DND-41 (cell line): ENCODE data around the gene ARTN.

Source experiments
- ATAC-seq: fragments of 200-7000 bp; cut with Tn5 transposase; 3 replicates; pipeline ENCODE4 v1.9.1; 2021; ENCODE audit warnings: low read depth; ENCODE audit not compliant: insufficient read depth
- DNase-seq: peaks from one replicate; pipeline ENCODE4 v3.0.0-alpha.2; 2020
- H2AFZ ChIP-seq: 2 replicates; pipeline ENCODE4 v1.6.0; 2012; ENCODE audit warnings: low read depth, low read length
- H3K27ac ChIP-seq: 2 replicates; pipeline ENCODE4 v1.5.1; 2012; ENCODE audit warnings: low read length, inconsistent platforms
- H3K27me3 ChIP-seq: fragments of 200-600 bp; sonication (generic); 2 replicates; pipeline ENCODE4 v1.6.0; 2012; ENCODE audit warnings: low read length, mild to moderate bottlenecking, inconsistent platforms; ENCODE audit not compliant: insufficient read depth, poor library complexity
- H3K36me3 ChIP-seq: 2 replicates; pipeline ENCODE4 v1.5.1; 2012; ENCODE audit warnings: low read length, inconsistent platforms; ENCODE audit not compliant: insufficient read depth
- H3K4me1 ChIP-seq: 2 replicates; pipeline ENCODE4 v1.5.1; 2012; ENCODE audit warnings: mild to moderate bottlenecking, low read length; ENCODE audit not compliant: insufficient read depth
- H3K4me2 ChIP-seq: 2 replicates; pipeline ENCODE4 v1.6.0; 2012; ENCODE audit warnings: mild to moderate bottlenecking, moderate library complexity, low read length, inconsistent platforms; ENCODE audit not compliant: insufficient read depth
- H3K4me3 ChIP-seq, 2 experiments: fragments of 200-600 bp in 1 of 2; shearing (Covaris generic) in 1 of 2; 2 replicates each; pipeline ENCODE4 v1.5.1; 2012 to 2016; ENCODE audit warnings: inconsistent platforms in 2 of 2, low read length in 2 of 2, mild to moderate bottlenecking in 2 of 2, low read depth in 1 of 2, moderate library complexity in 1 of 2
- H3K79me2 ChIP-seq: 2 replicates; pipeline ENCODE4 v1.6.0; 2012; ENCODE audit warnings: low read length, inconsistent platforms; ENCODE audit not compliant: insufficient read depth
- H3K9ac ChIP-seq: 2 replicates; pipeline ENCODE4 v1.6.0; 2012; ENCODE audit warnings: low read depth, mild to moderate bottlenecking, inconsistent platforms, low read length, moderate library complexity
- H3K9me3 ChIP-seq: 2 replicates; pipeline ENCODE4 v1.5.1; 2012; ENCODE audit warnings: low read length, moderate library complexity, mild to moderate bottlenecking, inconsistent platforms; ENCODE audit not compliant: insufficient read depth, severe bottlenecking
- H4K20me1 ChIP-seq: 2 replicates; pipeline ENCODE4 v1.6.0; 2012; ENCODE audit warnings: low read length; ENCODE audit not compliant: insufficient read depth
- CTCF ChIP-seq: IDR thresholded peaks from 2 replicates; pipeline ENCODE4 v1.5.1; 2012; ENCODE audit warnings: borderline replicate concordance, low read length, moderate library complexity, mild to moderate bottlenecking; ENCODE audit not compliant: poor library complexity, severe bottlenecking; ENCODE audit errors: extremely low read depth
- EZH2 ChIP-seq: IDR thresholded peaks from 3 replicates; pipeline ENCODE4 v1.6.1; 2012; ENCODE audit warnings: borderline replicate concordance, low read depth, mild to moderate bottlenecking, moderate library complexity, low read length, inconsistent platforms; ENCODE audit not compliant: severe bottlenecking

ARTN gene

GRCh38 chr1:43983253-43983899 is 49.8 kb downstream of the ARTN start:
- DNase-seq (no peak), ATAC-seq (no peak)
- H3K27me3 ChIP-seq: peaks cover 11% of the 10 kb centered on the region
- peaks cover 1% of the 10 kb centered on the region for H3K36me3 ChIP-seq
- H3K27ac ChIP-seq: no peak overlapping the region
- H3K4me1 ChIP-seq: peaks cover 10% of the 10 kb centered on the region
- H3K9ac ChIP-seq: no peak overlapping the region
- H3K9me3 ChIP-seq: no peaks in the 10 kb centered on the region
- no peak for TF ChIP-seq EZH2
- no peak overlapping the region for H3K4me3 ChIP-seq
- H4K20me1 ChIP-seq: peaks cover 3% of the 10 kb centered on the region; the same call in 1 of the 2 replicates
- no peak overlapping the region for H3K4me2 ChIP-seq
- H3K79me2 ChIP-seq: no peaks in the 10 kb centered on the region
- no peak overlapping the region for H2AFZ ChIP-seq

- Histone ChIP-seq H3K9ac (no peak overlapping the region), H3K4me3 (no peak overlapping the region), H3K4me1 (peaks cover 1% of the 10 kb centered on the region; the same call in 1 of the 2 replicates), H3K9me3 (no peaks in the 10 kb centered on the region), H4K20me1 (no peaks in the 10 kb centered on the region), H3K27me3 (peaks cover 11% of the 10 kb centered on the region), H2AFZ (no peak overlapping the region), H3K27ac (no peak overlapping the region), H3K36me3 (no peaks in the 10 kb centered on the region), H3K4me2 (no peak overlapping the region), H3K79me2 (no peaks in the 10 kb centered on the region)
- TF ChIP-seq EZH2 (no peak), CTCF (no peak)
- no peak for ATAC-seq
- no peak for DNase-seq
Measured at GRCh38 chr1:43984855-43985254, 51.3 kb downstream of the ARTN start.

GRCh38 chr1:43985984-43986595 is 52.5 kb downstream of the ARTN start:
- Histone ChIP-seq H3K4me2 (no peak overlapping the region), H3K27ac (no peak overlapping the region), H3K36me3 (no peaks in the 10 kb centered on the region), H3K4me3 (no peak overlapping the region), H3K9me3 (no peaks in the 10 kb centered on the region), H3K9ac (no peak overlapping the region), H3K79me2 (no peaks in the 10 kb centered on the region), H2AFZ (no peak overlapping the region), H3K4me1 (peaks cover 3% of the 10 kb centered on the region), H4K20me1 (no peaks in the 10 kb centered on the region), H3K27me3 (peaks cover 8% of the 10 kb centered on the region)
- TF ChIP-seq CTCF (no peak), EZH2 (no peak)
- no peak for ATAC-seq
- no peak for DNase-seq

- Histone ChIP-seq H3K4me2 (no peak overlapping the region), H3K79me2 (no peaks in the 10 kb centered on the region), H3K9me3 (no peaks in the 10 kb centered on the region), H2AFZ (no peak overlapping the region), H3K27me3 (peaks cover 13% of the 10 kb centered on the region), H3K36me3 (no peaks in the 10 kb centered on the region), H3K9ac (no peak overlapping the region), H3K4me1 (peaks cover 9% of the 10 kb centered on the region), H3K27ac (no peak overlapping the region), H4K20me1 (no peaks in the 10 kb centered on the region), H3K4me3 (no peak overlapping the region)
- ATAC-seq: no peak
- TF ChIP-seq CTCF: no peak
- no peak for TF ChIP-seq EZH2
- DNase-seq: no peak
Measured at GRCh38 chr1:43986712-43987111, 53.1 kb downstream of the ARTN start.
